ENCODE measurements around the gene PLEKHA3. TPM values are rescaled to one million over a fixed set of nuclear protein-coding genes. Genes with fewer than 3 reads are reported as not detected.

PLEKHA3 gene
- total and polyA plus RNA-seq, 2 experiments from 2014 or later: 9.6 to 26.6 TPM

- Histone ChIP-seq H3K27me3 (no peaks in the 10 kb centered on the region), H3K36me3 (peaks cover 18% of the 10 kb centered on the region), H3K9me3 (ENCODE audit: low read depth) (no peaks in the 10 kb centered on the region), H3K27ac (no peak overlapping the region), H3K4me3 (no peak overlapping the region), H3K4me1 (ENCODE audit: low read depth) (no peaks in the 10 kb centered on the region)
- TF ChIP-seq CTCF (IDR thresholded peaks at IDR 0.05; ENCODE audit: low read depth, low read length): no peak
- no peak for DNase-seq (ENCODE audit: low read depth in 1 of 2, low spot score in 1 of 2)
Measured at GRCh38 chr2:178506949-178507348, 26.7 kb downstream of the PLEKHA3 start.

- Histone ChIP-seq H3K36me3 (peaks cover 4% of the 10 kb centered on the region), H3K4me1 (ENCODE audit: low read depth) (no peaks in the 10 kb centered on the region)
- no peak for TF ChIP-seq CTCF (IDR thresholded peaks at IDR 0.05; ENCODE audit: low read depth, low read length)
Measured at GRCh38 chr2:178508646-178509045, 28.4 kb downstream of the PLEKHA3 start.

GRCh38 chr2:178510384-178510783, 30.1 kb downstream of the PLEKHA3 start:
- Histone ChIP-seq H3K27ac (no peak overlapping the region), H3K4me1 (ENCODE audit: low read depth) (no peaks in the 10 kb centered on the region), H3K36me3 (no peaks in the 10 kb centered on the region), H3K27me3 (no peaks in the 10 kb centered on the region), H3K4me3 (no peak overlapping the region), H3K9me3 (ENCODE audit: low read depth) (no peaks in the 10 kb centered on the region)
- no peak for TF ChIP-seq CTCF (IDR thresholded peaks at IDR 0.05; ENCODE audit: low read depth, low read length)
- no peak for DNase-seq (ENCODE audit: low read depth in 1 of 2, low spot score in 1 of 2)

More at GRCh38 chr2:178508646-178509045, 28.4 kb downstream of the PLEKHA3 start:
- Histone ChIP-seq H3K27me3 (no peaks in the 10 kb centered on the region), H3K9me3 (ENCODE audit: low read depth) (no peaks in the 10 kb centered on the region), H3K4me3 (no peak overlapping the region), H3K27ac (no peak overlapping the region)
- no peak for DNase-seq (ENCODE audit: low read depth in 1 of 2, low spot score in 1 of 2)

GRCh38 chr2:178512484-178512883, 32.2 kb downstream of the PLEKHA3 start:
- no peaks in the 10 kb centered on the region for H3K27me3 ChIP-seq
- no peak for TF ChIP-seq CTCF (IDR thresholded peaks at IDR 0.05; ENCODE audit: low read depth, low read length)
- no peak overlapping the region for H3K4me3 ChIP-seq
- no peak for DNase-seq (ENCODE audit: low read depth in 1 of 2, low spot score in 1 of 2)
- H3K36me3 ChIP-seq: no peaks in the 10 kb centered on the region
- no peak overlapping the region for H3K27ac ChIP-seq
- no peaks in the 10 kb centered on the region for H3K4me1 ChIP-seq (ENCODE audit: low read depth)
- no peaks in the 10 kb centered on the region for H3K9me3 ChIP-seq (ENCODE audit: low read depth)

GRCh38 chr2:178513876-178514275, 33.6 kb downstream of the PLEKHA3 start:
- no peak for DNase-seq (ENCODE audit: low read depth in 1 of 2, low spot score in 1 of 2)
- H3K4me1 ChIP-seq (ENCODE audit: low read depth): no peaks in the 10 kb centered on the region
- no peaks in the 10 kb centered on the region for H3K9me3 ChIP-seq (ENCODE audit: low read depth)

More at GRCh38 chr2:178513876-178514275, 33.6 kb downstream of the PLEKHA3 start:
- Histone ChIP-seq H3K27ac (no peak overlapping the region), H3K27me3 (no peaks in the 10 kb centered on the region), H3K4me3 (no peak overlapping the region), H3K36me3 (no peaks in the 10 kb centered on the region)
- TF ChIP-seq CTCF (IDR thresholded peaks at IDR 0.05; ENCODE audit: low read depth, low read length): no peak
